HUES6 (cell line): ENCODE results near the gene LTBP4.
A peak's percentile ranks its signal among the peaks of the same experiment; 100 is the strongest.
"Not testable (repeated sequence)": the region's sequence is repeated elsewhere in the genome, so short reads cannot be mapped to it uniquely, and the experiment has no call there.

ENCODE experiments used
- H3K27ac ChIP-seq: 2 replicates; pipeline ENCODE4 v1.7.0; 2013; ENCODE audit warnings: low read depth, mild to moderate bottlenecking, low read length, inconsistent platforms
- H3K27me3 ChIP-seq: 2 replicates; pipeline ENCODE4 v1.6.1; 2013; ENCODE audit warnings: low read length; ENCODE audit not compliant: control insufficient read depth, insufficient read depth
- H3K36me3 ChIP-seq: 2 replicates; pipeline ENCODE4 v1.6.1; 2013; ENCODE audit warnings: low read length; ENCODE audit not compliant: control insufficient read depth, insufficient read depth
- H3K4me1 ChIP-seq: 2 replicates; pipeline ENCODE4 v1.6.1; 2013; ENCODE audit warnings: low read length; ENCODE audit not compliant: control insufficient read depth, insufficient read depth
- H3K4me3 ChIP-seq: 2 replicates; pipeline ENCODE4 v1.5.1; 2013; ENCODE audit warnings: low read depth, low read length
- H3K9ac ChIP-seq: one replicate; pipeline ENCODE4 v1.6.1; 2013; ENCODE audit warnings: mild to moderate bottlenecking, low read length
- H3K9me3 ChIP-seq: 2 replicates; pipeline ENCODE4 v1.6.1; 2013; ENCODE audit warnings: low read depth, low read length; ENCODE audit not compliant: control insufficient read depth, insufficient read depth

Gene LTBP4, protein sequence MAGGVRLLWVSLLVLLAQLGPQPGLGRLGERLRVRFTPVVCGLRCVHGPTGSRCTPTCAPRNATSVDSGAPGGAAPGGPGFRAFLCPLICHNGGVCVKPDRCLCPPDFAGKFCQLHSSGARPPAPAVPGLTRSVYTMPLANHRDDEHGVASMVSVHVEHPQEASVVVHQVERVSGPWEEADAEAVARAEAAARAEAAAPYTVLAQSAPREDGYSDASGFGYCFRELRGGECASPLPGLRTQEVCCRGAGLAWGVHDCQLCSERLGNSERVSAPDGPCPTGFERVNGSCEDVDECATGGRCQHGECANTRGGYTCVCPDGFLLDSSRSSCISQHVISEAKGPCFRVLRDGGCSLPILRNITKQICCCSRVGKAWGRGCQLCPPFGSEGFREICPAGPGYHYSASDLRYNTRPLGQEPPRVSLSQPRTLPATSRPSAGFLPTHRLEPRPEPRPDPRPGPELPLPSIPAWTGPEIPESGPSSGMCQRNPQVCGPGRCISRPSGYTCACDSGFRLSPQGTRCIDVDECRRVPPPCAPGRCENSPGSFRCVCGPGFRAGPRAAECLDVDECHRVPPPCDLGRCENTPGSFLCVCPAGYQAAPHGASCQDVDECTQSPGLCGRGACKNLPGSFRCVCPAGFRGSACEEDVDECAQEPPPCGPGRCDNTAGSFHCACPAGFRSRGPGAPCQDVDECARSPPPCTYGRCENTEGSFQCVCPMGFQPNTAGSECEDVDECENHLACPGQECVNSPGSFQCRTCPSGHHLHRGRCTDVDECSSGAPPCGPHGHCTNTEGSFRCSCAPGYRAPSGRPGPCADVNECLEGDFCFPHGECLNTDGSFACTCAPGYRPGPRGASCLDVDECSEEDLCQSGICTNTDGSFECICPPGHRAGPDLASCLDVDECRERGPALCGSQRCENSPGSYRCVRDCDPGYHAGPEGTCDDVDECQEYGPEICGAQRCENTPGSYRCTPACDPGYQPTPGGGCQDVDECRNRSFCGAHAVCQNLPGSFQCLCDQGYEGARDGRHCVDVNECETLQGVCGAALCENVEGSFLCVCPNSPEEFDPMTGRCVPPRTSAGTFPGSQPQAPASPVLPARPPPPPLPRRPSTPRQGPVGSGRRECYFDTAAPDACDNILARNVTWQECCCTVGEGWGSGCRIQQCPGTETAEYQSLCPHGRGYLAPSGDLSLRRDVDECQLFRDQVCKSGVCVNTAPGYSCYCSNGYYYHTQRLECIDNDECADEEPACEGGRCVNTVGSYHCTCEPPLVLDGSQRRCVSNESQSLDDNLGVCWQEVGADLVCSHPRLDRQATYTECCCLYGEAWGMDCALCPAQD (N-terminal part only)

DNA sequence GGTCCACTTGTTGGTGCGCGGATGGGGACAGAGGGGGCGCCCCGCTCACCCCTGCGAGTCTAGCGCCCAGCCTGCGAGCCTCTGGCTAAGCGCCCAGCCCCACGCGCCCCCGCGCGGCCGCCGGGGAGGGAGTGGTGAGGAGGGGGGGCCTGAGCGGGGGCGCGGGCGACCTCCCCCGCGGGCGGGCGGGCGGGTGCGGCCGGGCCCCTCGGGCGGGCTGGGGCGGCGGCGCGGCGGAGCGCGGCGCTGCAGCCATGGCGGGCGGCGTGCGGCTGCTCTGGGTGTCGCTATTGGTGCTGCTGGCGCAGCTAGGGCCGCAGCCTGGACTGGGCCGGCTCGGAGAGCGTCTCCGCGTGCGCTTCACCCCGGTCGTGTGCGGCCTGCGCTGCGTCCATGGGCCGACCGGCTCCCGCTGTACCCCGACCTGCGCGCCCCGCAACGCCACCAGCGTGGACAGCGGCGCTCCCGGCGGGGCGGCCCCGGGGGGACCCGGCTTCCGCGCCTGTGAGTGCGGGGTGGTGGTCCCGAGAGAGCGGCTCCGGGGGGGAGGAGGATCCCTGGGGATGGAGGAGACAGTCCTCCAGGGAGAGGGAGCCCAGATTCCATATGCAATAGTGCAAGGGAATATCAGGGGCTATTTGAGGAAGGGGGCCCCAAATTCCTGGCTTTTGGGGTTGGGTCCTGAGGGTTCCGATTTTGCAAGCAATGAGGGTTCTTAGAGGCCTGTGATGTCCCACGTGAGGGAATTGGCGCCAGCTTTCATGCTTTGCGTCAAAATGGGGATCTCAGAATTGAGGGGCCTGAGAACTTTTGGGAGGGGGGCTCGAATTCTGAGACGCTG, at the start of gene LTBP4:
Gene LTBP4 (plus strand): TSS at position 236 of the 841 bp plus-strand sequence. CDS start 19 bp downstream, at position 255.
- Histone ChIP-seq H3K4me3 (peak within 1 kb of the TSS; percentile 56), H3K36me3 (no peaks in the 10 kb centered on the region), H3K27ac (no peak within 1 kb of the TSS), H3K4me1 (peaks cover 47% of the 10 kb centered on the region), H3K27me3 (peaks cover 69% of the 10 kb centered on the region), H3K9ac (no peak within 1 kb of the TSS), H3K9me3 (no peaks in the 10 kb centered on the region)

DNA sequence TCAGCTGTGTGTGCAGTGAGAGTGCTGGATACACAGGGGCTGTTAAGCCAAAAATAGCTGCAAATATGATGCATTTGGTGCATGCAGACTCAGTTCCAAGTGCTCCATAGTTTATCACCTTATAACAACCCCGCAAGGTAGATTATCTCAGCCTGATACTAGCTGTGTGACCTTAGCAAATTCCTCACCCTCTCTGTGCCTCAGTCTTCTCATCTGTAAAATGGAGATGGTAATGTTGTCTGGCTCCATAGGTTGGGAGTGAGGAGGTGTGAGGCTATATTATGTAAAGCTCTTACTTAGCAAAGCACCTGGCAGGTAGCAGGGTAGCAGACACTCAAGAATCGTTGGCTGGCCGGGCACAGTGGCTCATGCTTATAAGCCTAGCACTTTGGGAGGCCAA, 48.3 kb upstream of the LTBP4 start:
- no peak overlapping the region for H3K4me3 ChIP-seq
- no peak overlapping the region for H3K27ac ChIP-seq
- H3K4me1 ChIP-seq: peaks cover 7% of the 10 kb centered on the region; the same call in 1 of the 2 replicates
- no peaks in the 10 kb centered on the region for H3K36me3 ChIP-seq
- no peak overlapping the region for H3K9ac ChIP-seq
- H3K27me3 ChIP-seq: peaks cover 82% of the 10 kb centered on the region
- H3K9me3 ChIP-seq: no peaks in the 10 kb centered on the region

DNA sequence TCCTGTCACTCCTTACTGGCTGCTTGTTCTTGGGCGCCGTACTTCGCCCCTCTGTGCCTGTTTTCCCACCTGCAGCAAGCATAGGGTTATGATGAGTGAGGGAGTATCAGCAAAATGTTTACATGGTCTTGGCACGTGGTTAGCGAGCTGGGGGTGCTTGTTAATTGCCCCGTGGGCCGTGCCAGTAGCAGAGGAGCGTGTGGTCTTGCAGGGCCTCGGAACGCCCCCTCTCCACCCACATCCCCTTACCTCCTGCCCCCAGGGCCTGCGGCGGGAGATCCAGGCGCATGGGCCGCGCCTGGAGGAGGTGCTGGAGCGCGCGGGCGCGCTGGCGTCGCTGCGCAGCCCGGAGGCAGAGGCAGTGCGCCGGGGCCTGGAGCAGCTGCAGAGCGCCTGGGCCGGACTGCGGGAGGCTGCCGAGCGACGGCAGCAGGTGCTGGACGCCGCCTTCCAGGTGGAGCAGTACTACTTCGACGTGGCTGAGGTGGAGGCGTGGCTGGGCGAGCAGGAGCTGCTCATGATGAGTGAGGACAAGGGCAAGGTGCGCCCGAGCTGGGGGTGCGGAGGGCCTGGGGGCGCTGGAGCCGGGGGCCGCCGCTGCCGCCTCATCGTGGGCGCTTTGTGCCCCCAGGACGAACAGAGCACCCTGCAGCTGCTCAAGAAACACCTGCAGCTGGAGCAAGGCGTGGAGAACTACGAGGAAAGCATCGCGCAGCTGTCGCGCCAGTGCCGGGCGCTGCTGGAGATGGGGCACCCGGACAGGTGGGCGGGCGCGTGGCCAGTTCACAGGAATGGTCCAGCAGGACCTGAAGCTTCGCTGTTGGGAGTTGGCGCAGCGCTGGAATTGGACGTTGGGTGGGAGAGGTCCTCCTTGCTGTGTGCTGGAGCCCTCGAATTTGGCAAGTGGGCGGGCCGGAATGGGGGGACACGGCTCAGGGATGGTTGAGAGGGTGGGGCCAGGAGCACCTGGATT, 47.0 kb upstream of the LTBP4 start:
- peak overlapping the region; percentile 24 for H3K4me3 ChIP-seq
- H3K36me3 ChIP-seq: no peaks in the 10 kb centered on the region
- no peaks in the 10 kb centered on the region for H3K9me3 ChIP-seq
- H3K27ac ChIP-seq: no peak overlapping the region
- peaks cover 70% of the 10 kb centered on the region for H3K27me3 ChIP-seq
- H3K9ac ChIP-seq: no peak overlapping the region
- peaks cover 7% of the 10 kb centered on the region; the same call in 1 of the 2 replicates for H3K4me1 ChIP-seq

DNA sequence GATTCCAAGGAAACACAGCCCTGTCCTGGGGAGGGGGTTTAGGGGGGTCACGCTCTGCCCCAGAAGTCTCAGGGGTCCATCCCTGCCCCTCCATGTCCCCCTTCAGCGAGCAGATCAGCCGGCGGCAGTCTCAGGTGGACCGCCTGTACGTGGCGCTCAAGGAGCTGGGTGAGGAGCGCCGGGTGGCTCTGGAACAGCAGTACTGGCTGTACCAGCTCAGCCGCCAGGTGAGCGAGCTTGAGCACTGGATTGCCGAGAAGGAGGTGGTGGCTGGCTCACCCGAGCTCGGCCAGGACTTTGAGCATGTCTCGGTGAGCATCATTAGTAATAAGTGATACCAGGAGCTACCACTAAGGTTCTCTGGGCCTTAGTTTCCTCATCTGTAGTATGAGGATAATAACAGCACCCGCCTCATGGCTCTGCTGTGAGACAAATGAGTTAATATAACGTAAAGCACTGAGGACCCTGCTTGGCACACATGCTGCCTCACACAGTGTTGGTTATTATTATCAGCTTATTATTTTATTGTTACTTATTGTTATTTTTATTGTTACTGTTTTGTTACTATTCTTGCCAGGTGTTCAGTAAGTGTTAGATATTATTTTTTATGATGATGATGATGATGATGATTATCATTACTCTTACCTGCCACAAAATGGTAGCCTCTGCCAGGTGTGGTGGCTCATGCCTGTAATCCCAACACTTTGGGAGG, 45.0 kb upstream of the LTBP4 start:
- Histone ChIP-seq H3K36me3 (no peaks in the 10 kb centered on the region), H3K9ac (no peak overlapping the region), H3K27me3 (peaks cover 75% of the 10 kb centered on the region), H3K27ac (no peak overlapping the region), H3K4me1 (peaks cover 4% of the 10 kb centered on the region; the same call in 1 of the 2 replicates), H3K4me3 (no peak overlapping the region), H3K9me3 (no peaks in the 10 kb centered on the region)

DNA sequence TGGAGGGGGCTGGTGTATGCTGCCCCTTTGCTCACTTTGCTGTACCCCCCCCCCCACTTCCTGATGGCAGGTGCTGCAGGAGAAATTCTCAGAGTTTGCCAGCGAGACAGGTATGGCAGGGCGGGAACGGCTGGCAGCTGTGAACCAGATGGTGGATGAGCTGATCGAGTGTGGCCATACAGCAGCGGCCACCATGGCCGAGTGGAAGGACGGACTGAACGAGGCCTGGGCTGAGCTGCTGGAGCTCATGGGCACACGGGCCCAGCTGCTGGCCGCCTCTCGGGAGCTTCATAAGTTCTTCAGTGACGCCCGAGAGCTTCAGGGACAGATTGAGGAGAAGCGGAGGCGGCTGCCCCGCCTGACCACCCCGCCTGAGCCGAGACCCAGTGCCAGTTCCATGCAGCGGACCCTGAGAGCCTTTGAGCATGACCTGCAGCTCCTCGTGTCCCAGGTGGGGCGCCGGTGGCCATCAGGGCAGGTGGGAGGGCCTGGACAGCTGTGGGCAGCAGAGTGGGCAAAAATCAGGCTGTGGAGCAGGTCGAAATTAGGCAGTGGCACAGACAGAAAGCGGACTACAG, 44.1 kb upstream of the LTBP4 start:
- H3K27ac ChIP-seq: no peak overlapping the region
- no peaks in the 10 kb centered on the region for H3K9me3 ChIP-seq
- peaks cover 78% of the 10 kb centered on the region for H3K27me3 ChIP-seq
- no peaks in the 10 kb centered on the region for H3K36me3 ChIP-seq
- H3K9ac ChIP-seq: no peak overlapping the region
- peaks cover 4% of the 10 kb centered on the region; the same call in 1 of the 2 replicates for H3K4me1 ChIP-seq
- no peak overlapping the region for H3K4me3 ChIP-seq

DNA sequence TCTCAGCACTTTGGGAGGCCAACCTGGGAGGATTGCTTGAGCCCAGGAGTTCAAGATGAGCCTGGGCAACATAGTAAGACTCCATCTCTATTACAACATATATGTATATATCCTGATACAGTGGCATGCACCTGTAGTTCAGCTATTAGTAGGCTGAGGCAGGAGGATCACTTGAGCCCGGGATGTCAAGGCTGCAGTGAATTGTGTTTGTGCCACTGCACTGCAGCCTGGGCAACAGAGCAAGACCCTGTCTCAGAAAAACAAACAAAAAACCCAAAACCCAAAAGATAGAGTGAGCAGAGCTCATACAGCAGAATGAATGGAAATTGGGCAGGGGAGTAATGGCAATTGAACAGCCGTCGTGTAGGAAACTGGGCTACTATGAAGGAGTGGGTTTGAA, 41.8 kb upstream of the LTBP4 start:
- Histone ChIP-seq H3K4me1 (peaks cover 4% of the 10 kb centered on the region; the same call in 1 of the 2 replicates), H3K27me3 (peaks cover 69% of the 10 kb centered on the region), H3K9me3 (no peaks in the 10 kb centered on the region), H3K27ac (no peak overlapping the region), H3K9ac (no peak overlapping the region), H3K4me3 (no peak overlapping the region), H3K36me3 (no peaks in the 10 kb centered on the region)

DNA sequence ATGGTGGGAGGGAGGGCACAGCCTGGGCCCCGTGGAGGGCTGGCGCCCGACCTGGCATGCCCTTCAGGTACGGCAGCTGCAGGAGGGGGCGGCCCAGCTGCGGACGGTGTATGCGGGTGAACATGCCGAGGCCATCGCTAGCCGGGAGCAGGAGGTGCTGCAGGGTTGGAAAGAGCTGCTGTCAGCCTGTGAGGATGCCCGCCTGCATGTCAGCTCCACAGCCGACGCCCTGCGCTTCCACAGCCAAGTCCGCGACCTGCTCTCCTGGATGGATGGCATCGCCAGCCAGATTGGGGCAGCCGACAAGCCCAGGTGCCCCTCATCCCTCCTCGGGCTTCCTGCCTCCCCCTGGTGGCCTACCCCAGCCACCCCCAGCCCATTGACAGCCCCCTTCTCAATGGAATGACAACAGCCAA, 41.1 kb upstream of the LTBP4 start:
- Histone ChIP-seq H3K27ac (no peak overlapping the region), H3K36me3 (no peaks in the 10 kb centered on the region), H3K9ac (no peak overlapping the region), H3K27me3 (peaks cover 68% of the 10 kb centered on the region), H3K4me1 (no peaks in the 10 kb centered on the region), H3K4me3 (no peak overlapping the region), H3K9me3 (no peaks in the 10 kb centered on the region)

DNA sequence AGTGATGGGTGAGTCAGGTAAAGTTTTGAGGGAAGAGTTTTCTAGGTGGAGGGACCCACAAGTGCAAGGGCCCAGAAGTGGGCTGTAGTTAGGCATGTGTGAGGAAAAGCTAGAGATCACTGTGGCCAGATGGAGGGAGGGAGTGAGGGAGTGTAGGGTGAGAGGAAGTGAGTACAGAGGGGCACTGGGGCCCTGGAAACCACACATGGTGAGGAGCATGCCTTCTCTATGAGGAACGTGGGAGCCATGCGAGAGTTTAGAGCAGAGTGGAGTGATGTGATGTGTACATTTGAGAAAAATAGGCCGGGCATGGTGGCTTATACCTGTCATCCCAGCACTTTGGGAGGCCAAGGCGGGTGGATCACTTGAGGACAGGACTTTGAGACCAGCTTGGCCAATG, 39.2 kb upstream of the LTBP4 start:
- Histone ChIP-seq H3K27ac (no peak overlapping the region), H3K4me3 (no peak overlapping the region), H3K27me3 (peaks cover 68% of the 10 kb centered on the region), H3K9ac (no peak overlapping the region), H3K4me1 (no peaks in the 10 kb centered on the region), H3K36me3 (no peaks in the 10 kb centered on the region), H3K9me3 (no peaks in the 10 kb centered on the region)

DNA sequence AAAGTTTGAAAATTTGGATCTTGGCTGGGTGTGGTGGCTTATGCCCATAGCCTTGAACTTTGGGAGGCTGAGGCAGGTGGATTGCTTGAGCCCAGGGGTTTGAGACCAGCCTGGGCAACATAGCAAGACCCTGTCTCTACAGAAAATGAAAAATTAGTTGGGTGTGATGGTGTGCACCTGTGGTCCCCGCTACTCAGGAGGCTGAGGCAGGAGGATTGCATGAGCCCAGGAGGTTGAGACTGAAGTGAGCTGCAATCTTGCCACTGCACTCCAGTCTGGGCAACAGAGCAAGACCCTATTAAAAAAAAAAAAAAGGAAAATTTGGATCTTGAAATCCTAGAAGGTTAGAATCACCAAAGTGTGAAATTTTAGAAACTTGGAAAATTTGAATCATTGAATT, 36.6 kb upstream of the LTBP4 start:
- not testable (repeated sequence) for H3K9ac ChIP-seq, H3K4me3 ChIP-seq, H3K9me3 ChIP-seq, H3K4me1 ChIP-seq, H3K27ac ChIP-seq, H3K36me3 ChIP-seq
- H3K27me3 ChIP-seq: peaks cover 83% of the 10 kb centered on the region
